Prostate gland (tissue), 2 donors: ENCODE results near the gene RAX2. TPM values are rescaled to one million over a fixed set of nuclear protein-coding genes. Genes with fewer than 3 reads are reported as not detected.

Experiments used
- DNase-seq: peaks from one replicate; pipeline ENCODE4 v3.0.0-alpha.2; 2019; ENCODE audit warnings: low spot score
- H3K27ac ChIP-seq, 2 donors: fragments of 200-600 bp; sonication (generic); 2 replicates each; pipeline ENCODE4 v1.5.1; 2017 to 2019
- H3K27me3 ChIP-seq: fragments of 200-600 bp; sonication (generic); replicated peaks from 2 replicates; pipeline ENCODE4 v1.5.1; 2019; ENCODE audit not compliant: insufficient read depth
- H3K36me3 ChIP-seq, 2 donors: fragments of 200-600 bp; sonication (generic); 1 replicate in 1 of 2; 2 replicates in 1 of 2; pipeline versions ENCODE4 v1.5.1 to v1.8.1; 2017 to 2019
- H3K4me1 ChIP-seq: fragments of 200-600 bp; sonication (generic); replicated peaks from 2 replicates; pipeline ENCODE4 v1.5.1; 2019
- H3K4me3 ChIP-seq, 2 donors: fragments of 200-600 bp; sonication (generic); 2 replicates each; pipeline ENCODE4 v1.5.1; 2017 to 2019
- H3K9me3 ChIP-seq: fragments of 200-600 bp; sonication (generic); 2 replicates; pipeline ENCODE4 v1.5.1; 2017
- CTCF ChIP-seq, 4 experiments: fragments of 200-600 bp in 2 of 4; fragments of 450-650 bp in 2 of 4; sonication (generic) in 2 of 4; IDR thresholded peaks; 1 replicate in 3 of 4; 2 replicates in 1 of 4; pipeline ENCODE4 v1.5.1; 2016 to 2019; ENCODE audit warnings: antibody characterized with exemption in 4 of 4, mild to moderate bottlenecking in 2 of 4, moderate library complexity in 2 of 4
- POLR2A ChIP-seq: fragments of 450-650 bp; IDR thresholded peaks from one replicate; pipeline ENCODE4 v1.6.1; 2016; ENCODE audit warnings: antibody characterized with exemption, mild to moderate bottlenecking
- POLR2AphosphoS5 ChIP-seq: sonication (generic); formaldehyde crosslinking; IDR thresholded peaks from one replicate; pipeline ENCODE4 v1.6.1; 2017; ENCODE audit warnings: antibody characterized with exemption
- WGBS: methylation state at CpG from one replicate; pipeline ENCODE4 v1.1.5; 2018; 5-methylcytosine and 5-hydroxymethylcytosine counted together
- intact Hi-C: fragments of 100-400 bp; cut with DNase I; formaldehyde crosslinking; loops from one replicate; pipeline ENCODE4 v1.14.2; 2022
- total RNA-seq, 2 donors: library from RNA; depleted of rRNA; stranded (reverse); fragments of >200 nt; gene quantifications; one replicate each; pipeline ENCODE4 v1.1.0, GENCODE V29; 2016

The RAX2 gene
- total RNA-seq, 2 donors from 2014 or later = not detected

DNA sequence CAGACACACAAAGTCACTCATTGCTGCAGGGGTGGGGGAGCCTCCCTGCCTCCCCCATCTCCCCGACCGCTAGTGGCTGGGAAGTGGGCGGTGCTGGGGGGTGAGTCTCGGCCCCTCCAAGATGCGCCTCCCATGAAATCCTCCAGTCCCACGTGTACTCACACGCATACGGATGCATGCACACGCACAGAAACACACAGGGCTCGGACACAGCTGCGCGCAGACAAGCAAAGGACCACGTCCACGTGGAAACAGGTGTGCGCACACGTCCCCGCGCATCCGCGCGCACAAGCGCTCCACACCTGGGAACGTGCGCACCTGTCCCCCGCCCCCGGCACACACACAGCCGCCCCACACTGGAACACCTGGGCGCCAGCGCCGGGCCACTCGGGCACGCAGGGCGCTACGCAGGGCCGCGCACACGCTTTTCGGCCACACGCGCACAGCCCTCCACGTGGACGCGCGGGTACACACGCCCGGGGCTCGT is 13.5 kb upstream of the RAX2 start:
- Histone ChIP-seq H3K27me3 (peaks cover 2% of the 10 kb centered on the region), H3K36me3 (no peaks in the 10 kb centered on the region), H3K27ac (no peak overlapping the region), H3K4me1 (no peaks in the 10 kb centered on the region), H3K4me3 (peak overlapping the region; percentile 27 to 32), H3K9me3 (no peaks in the 10 kb centered on the region)
- intact Hi-C loops = no loop called here
- WGBS = under 1% methylated on average over 31 of the region's 47 CpGs
- TF ChIP-seq CTCF (IDR thresholded peaks at IDR 0.05) = no peak
- no peak for TF ChIP-seq POLR2AphosphoS5
- no peak for TF ChIP-seq POLR2A
- no peak for DNase-seq

- H3K36me3 ChIP-seq = no peaks in the 10 kb centered on the region
- H3K4me3 ChIP-seq = no peak overlapping the region
- peaks cover 2% of the 10 kb centered on the region for H3K27me3 ChIP-seq
- no peaks in the 10 kb centered on the region for H3K4me1 ChIP-seq
- 24% methylated on average over 25 of the region's 25 CpGs for WGBS
- no peaks in the 10 kb centered on the region for H3K9me3 ChIP-seq
- TF ChIP-seq CTCF (IDR thresholded peaks at IDR 0.05) (no peak), POLR2A (no peak), POLR2AphosphoS5 (no peak)
- no peak for DNase-seq
- intact Hi-C loops = no loop called here
- H3K27ac ChIP-seq = no peak overlapping the region
Observed at GRCh38 chr19:3784607-3785450, 12.8 kb upstream of the RAX2 start.

DNA sequence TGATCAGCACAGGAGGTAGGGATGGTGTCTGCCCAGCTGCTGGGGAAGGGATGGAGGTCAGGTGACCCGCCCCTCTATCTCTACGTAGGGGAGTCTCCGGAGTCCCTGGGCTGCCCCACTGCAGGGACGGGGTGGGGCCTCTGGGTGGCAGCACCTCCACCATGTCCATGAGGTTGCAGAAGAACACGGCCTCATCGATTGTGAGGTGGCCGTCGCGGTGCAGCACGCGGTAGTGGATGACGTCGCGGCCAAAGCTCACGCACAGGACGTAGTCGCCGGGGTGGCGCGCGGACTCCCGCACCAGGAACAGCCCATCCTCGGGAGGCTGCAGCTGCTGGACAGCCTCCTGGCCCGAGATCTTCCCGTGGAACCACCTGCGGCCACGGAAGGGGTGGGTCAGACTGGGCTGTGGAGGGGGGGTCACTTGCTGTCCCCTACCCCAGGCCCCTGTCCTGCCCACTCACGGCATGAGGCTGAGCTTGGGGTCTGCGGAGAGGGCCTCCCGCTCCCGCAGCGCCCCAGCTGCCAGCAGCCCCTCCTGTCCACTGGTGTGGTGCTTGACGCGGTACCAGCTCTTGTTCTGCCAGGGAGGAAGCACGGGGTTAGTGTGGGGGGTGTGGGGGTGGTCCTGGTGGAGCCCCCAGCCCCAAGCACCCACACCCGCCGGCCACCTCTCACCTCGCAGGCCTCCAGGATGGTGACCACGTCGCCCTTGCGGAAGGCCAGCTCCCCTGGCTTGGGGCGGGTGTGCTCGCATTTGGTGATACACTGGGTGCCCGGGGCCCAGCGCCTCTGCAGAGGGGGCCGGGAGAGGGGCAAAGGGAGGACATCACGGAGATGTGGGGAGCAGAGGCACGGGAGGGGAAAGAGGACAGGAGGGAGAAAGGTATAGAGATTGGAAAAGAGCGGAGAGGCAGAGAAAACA is 11.9 kb upstream of the RAX2 start:
- 78% methylated on average over 44 of the region's 49 CpGs for whole genome bisulfite sequencing
- H3K9me3 ChIP-seq = no peaks in the 10 kb centered on the region
- H3K36me3 ChIP-seq = no peaks in the 10 kb centered on the region
- H3K4me1 ChIP-seq = no peaks in the 10 kb centered on the region
- H3K27ac ChIP-seq = no peak overlapping the region
- H3K4me3 ChIP-seq = no peak overlapping the region
- intact Hi-C loops = no loop called here
- no peak for DNase-seq
- TF ChIP-seq CTCF (IDR thresholded peaks at IDR 0.05) (peak in 1 of 4 experiments; percentile 15), POLR2A (no peak)
- peaks cover 2% of the 10 kb centered on the region for H3K27me3 ChIP-seq

DNA sequence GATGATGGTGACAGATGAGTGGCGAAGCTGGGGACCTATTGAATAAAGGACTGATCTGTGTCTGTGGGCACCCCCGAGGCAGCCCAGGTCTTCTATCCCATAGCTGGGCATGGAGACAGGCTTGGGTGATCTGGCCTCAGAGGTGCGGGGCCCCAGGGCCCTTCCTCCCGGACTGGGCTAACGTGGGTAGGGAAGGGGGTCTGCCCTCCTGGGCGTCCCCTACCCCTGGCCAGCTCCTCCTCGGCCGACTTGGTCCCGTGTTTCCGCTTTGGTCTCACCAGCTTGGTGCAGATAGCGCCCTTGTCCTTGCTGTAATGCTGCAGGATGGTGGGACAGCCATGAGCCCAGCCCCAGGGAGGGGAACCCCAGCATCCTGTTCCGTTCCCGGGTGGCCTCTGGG is 10.9 kb upstream of the RAX2 start:
- Histone ChIP-seq H3K4me3 (no peak overlapping the region), H3K27me3 (peaks cover 2% of the 10 kb centered on the region), H3K9me3 (no peaks in the 10 kb centered on the region), H3K4me1 (no peaks in the 10 kb centered on the region), H3K36me3 (no peaks in the 10 kb centered on the region), H3K27ac (no peak overlapping the region)
- intact Hi-C loops = no loop called here
- DNase-seq = no peak
- TF ChIP-seq CTCF (IDR thresholded peaks at IDR 0.05) (no peak), POLR2A (no peak), POLR2AphosphoS5 (no peak)
- 86% methylated on average over 13 of the region's 13 CpGs for WGBS
